ENCODE measurements around the gene CASP4. TPM values are rescaled to one million over a fixed set of nuclear protein-coding genes. Genes with fewer than 3 reads are reported as not detected.
A peak's percentile ranks its signal among the peaks of the same experiment; 100 is the strongest.

CASP4 gene
- 100 to 1,000 TPM; 102 to 111 TPM for total RNA-seq

GRCh38 chr11:104968355-104968855 lies at the start of gene CASP4:
Gene CASP4 (minus strand): TSS chr11:104968574. CDS start chr11:104968525, 49 bp downstream.
- H3K4me1 Mint-ChIP-seq (ENCODE audit: low read depth) = peaks cover 27% of the 10 kb centered on the region
- ATAC-seq = peak; percentile 83

GRCh38 chr11:105007463-105007862 lies 39.1 kb upstream of the CASP4 start:
- H3K36me3 Mint-ChIP-seq (ENCODE audit: low read depth) = no peaks in the 10 kb centered on the region
- ATAC-seq (no peak), DNase-seq (no peak)
- no peaks in the 10 kb centered on the region for H3K9me3 Mint-ChIP-seq (ENCODE audit: insufficient read depth)
- H3K27ac Mint-ChIP-seq = no peak overlapping the region
- no peaks in the 10 kb centered on the region for H3K4me1 Mint-ChIP-seq (ENCODE audit: low read depth)
- H3K27me3 Mint-ChIP-seq (ENCODE audit: low read depth) = no peaks in the 10 kb centered on the region
- no peak overlapping the region for H3K4me3 Mint-ChIP-seq
- ChIA-PET CTCF (no interaction called here), POLR2A (no interaction called here)

More at GRCh38 chr11:104968355-104968855, at the start of gene CASP4:
- no peaks in the 10 kb centered on the region for H3K27me3 Mint-ChIP-seq (ENCODE audit: low read depth)
- H3K36me3 Mint-ChIP-seq (ENCODE audit: low read depth) = peaks cover 45% of the 10 kb centered on the region
- ChIA-PET CTCF (interaction anchor here (1.1 to 1.5 kb wide), 5 partner anchors 11 to 70 kb away, joined by 3 to 5 read pairs (median 3); partner anchors contain the start of gene CASP12), POLR2A (interaction anchor here (0.8 kb wide), 1 partner anchor 10 kb away, joined by 4 read pairs; no protein-coding TSS in a partner anchor)
- peak within 1 kb of the TSS; percentile 94 for H3K27ac Mint-ChIP-seq
- H3K9me3 Mint-ChIP-seq (ENCODE audit: insufficient read depth) = peaks cover 28% of the 10 kb centered on the region
- H3K4me3 Mint-ChIP-seq = peak within 1 kb of the TSS; percentile 92
- no peak for DNase-seq

- H3K27ac Mint-ChIP-seq = no peak overlapping the region
- no peaks in the 10 kb centered on the region for H3K27me3 Mint-ChIP-seq (ENCODE audit: low read depth)
- H3K9me3 Mint-ChIP-seq (ENCODE audit: insufficient read depth) = no peaks in the 10 kb centered on the region
- ChIA-PET CTCF (no interaction called here), POLR2A (no interaction called here)
- no peak for DNase-seq
- no peaks in the 10 kb centered on the region for H3K36me3 Mint-ChIP-seq (ENCODE audit: low read depth)
- no peak overlapping the region for H3K4me3 Mint-ChIP-seq
- H3K4me1 Mint-ChIP-seq (ENCODE audit: low read depth) = peaks cover 4% of the 10 kb centered on the region
- ATAC-seq = no peak
Observed at GRCh38 chr11:105005451-105005845, 37.1 kb upstream of the CASP4 start.

GRCh38 chr11:105004021-105004420 lies 35.6 kb upstream of the CASP4 start:
- peaks cover 4% of the 10 kb centered on the region for H3K4me1 Mint-ChIP-seq (ENCODE audit: low read depth)
- H3K4me3 Mint-ChIP-seq = no peak overlapping the region
- DNase-seq (no peak), ATAC-seq (no peak)
- no peaks in the 10 kb centered on the region for H3K9me3 Mint-ChIP-seq (ENCODE audit: insufficient read depth)
- POLR2A ChIA-PET = no interaction called here
- no peak overlapping the region for H3K27ac Mint-ChIP-seq
- CTCF ChIA-PET = no interaction called here
- no peaks in the 10 kb centered on the region for H3K36me3 Mint-ChIP-seq (ENCODE audit: low read depth)
- no peaks in the 10 kb centered on the region for H3K27me3 Mint-ChIP-seq (ENCODE audit: low read depth)

GRCh38 chr11:105003151-105003550 lies 34.8 kb upstream of the CASP4 start:
- no peaks in the 10 kb centered on the region for H3K36me3 Mint-ChIP-seq (ENCODE audit: low read depth)
- CTCF ChIA-PET = no interaction called here
- ATAC-seq = no peak
- H3K4me3 Mint-ChIP-seq = no peak overlapping the region
- H3K4me1 Mint-ChIP-seq (ENCODE audit: low read depth) = peaks cover 4% of the 10 kb centered on the region
- no peaks in the 10 kb centered on the region for H3K9me3 Mint-ChIP-seq (ENCODE audit: insufficient read depth)
- H3K27me3 Mint-ChIP-seq (ENCODE audit: low read depth) = no peaks in the 10 kb centered on the region
- no peak overlapping the region for H3K27ac Mint-ChIP-seq
- DNase-seq = no peak
- POLR2A ChIA-PET = no interaction called here

GRCh38 chr11:105000797-105001196 lies 32.4 kb upstream of the CASP4 start:
- ATAC-seq (peak; percentile 61), DNase-seq (peak; percentile 58)
- no peaks in the 10 kb centered on the region for H3K27me3 Mint-ChIP-seq (ENCODE audit: low read depth)
- no peaks in the 10 kb centered on the region for H3K36me3 Mint-ChIP-seq (ENCODE audit: low read depth)
- no peak overlapping the region for H3K4me3 Mint-ChIP-seq
- peaks cover 4% of the 10 kb centered on the region for H3K4me1 Mint-ChIP-seq (ENCODE audit: low read depth)
- no peaks in the 10 kb centered on the region for H3K9me3 Mint-ChIP-seq (ENCODE audit: insufficient read depth)
- ChIA-PET CTCF (interaction anchor here (0.6 to 1.8 kb wide), 8 partner anchors 11 to 177 kb away, joined by 3 to 8 read pairs (median 5); no protein-coding TSS in a partner anchor), POLR2A (no interaction called here)
- no peak overlapping the region for H3K27ac Mint-ChIP-seq

GRCh38 chr11:105000167-105000566 lies 31.8 kb upstream of the CASP4 start:
- Mint-ChIP-seq H3K36me3 (ENCODE audit: low read depth) (no peaks in the 10 kb centered on the region), H3K4me3 (no peak overlapping the region), H3K4me1 (ENCODE audit: low read depth) (peaks cover 4% of the 10 kb centered on the region), H3K27ac (no peak overlapping the region), H3K27me3 (ENCODE audit: low read depth) (no peaks in the 10 kb centered on the region), H3K9me3 (ENCODE audit: insufficient read depth) (no peaks in the 10 kb centered on the region)
- POLR2A ChIA-PET = no interaction called here
- CTCF ChIA-PET = interaction anchor here (0.6 to 1.8 kb wide), 7 partner anchors 11 to 177 kb away, joined by 3 to 8 read pairs (median 6); no protein-coding TSS in a partner anchor
- no peak for ATAC-seq
- DNase-seq = no peak

- CTCF ChIA-PET = no interaction called here
- Mint-ChIP-seq H3K4me3 (no peak overlapping the region), H3K4me1 (ENCODE audit: low read depth) (peaks cover 8% of the 10 kb centered on the region), H3K36me3 (ENCODE audit: low read depth) (no peaks in the 10 kb centered on the region), H3K9me3 (ENCODE audit: insufficient read depth) (no peaks in the 10 kb centered on the region), H3K27me3 (ENCODE audit: low read depth) (no peaks in the 10 kb centered on the region), H3K27ac (no peak overlapping the region)
- no peak for DNase-seq
- no peak for ATAC-seq
- POLR2A ChIA-PET = interaction anchor here (0.6 kb wide), 1 partner anchor 114 kb away, joined by 3 read pairs; no protein-coding TSS in a partner anchor
Observed at GRCh38 chr11:104999721-105000120, 31.3 kb upstream of the CASP4 start.

- no peak overlapping the region for H3K4me3 Mint-ChIP-seq
- peaks cover 15% of the 10 kb centered on the region for H3K4me1 Mint-ChIP-seq (ENCODE audit: low read depth)
- H3K27me3 Mint-ChIP-seq (ENCODE audit: low read depth) = no peaks in the 10 kb centered on the region
- ATAC-seq = no peak
- POLR2A ChIA-PET = no interaction called here
- no peak for DNase-seq
- CTCF ChIA-PET = no interaction called here
- no peaks in the 10 kb centered on the region for H3K36me3 Mint-ChIP-seq (ENCODE audit: low read depth)
- peaks cover 3% of the 10 kb centered on the region for H3K9me3 Mint-ChIP-seq (ENCODE audit: insufficient read depth)
- no peak overlapping the region for H3K27ac Mint-ChIP-seq
Observed at GRCh38 chr11:104997288-104997687, 28.9 kb upstream of the CASP4 start.

GRCh38 chr11:104995001-104995408 lies 26.6 kb upstream of the CASP4 start:
- ChIA-PET POLR2A (no interaction called here), CTCF (no interaction called here)
- H3K36me3 Mint-ChIP-seq (ENCODE audit: low read depth) = no peaks in the 10 kb centered on the region
- ATAC-seq = no peak
- peaks cover 3% of the 10 kb centered on the region for H3K9me3 Mint-ChIP-seq (ENCODE audit: insufficient read depth)
- no peaks in the 10 kb centered on the region for H3K27me3 Mint-ChIP-seq (ENCODE audit: low read depth)
- H3K4me3 Mint-ChIP-seq = no peak overlapping the region
- DNase-seq = no peak
- peaks cover 11% of the 10 kb centered on the region for H3K4me1 Mint-ChIP-seq (ENCODE audit: low read depth)
- H3K27ac Mint-ChIP-seq = no peak overlapping the region

GRCh38 chr11:104992781-104993180 lies 24.4 kb upstream of the CASP4 start:
- no peak for ATAC-seq

GRCh38 chr11:104991994-104992393 lies 23.6 kb upstream of the CASP4 start:
- Mint-ChIP-seq H3K27ac (no peak overlapping the region), H3K36me3 (ENCODE audit: low read depth) (no peaks in the 10 kb centered on the region), H3K27me3 (ENCODE audit: low read depth) (no peaks in the 10 kb centered on the region), H3K4me3 (no peak overlapping the region), H3K9me3 (ENCODE audit: insufficient read depth) (peaks cover 3% of the 10 kb centered on the region), H3K4me1 (ENCODE audit: low read depth) (peaks cover 11% of the 10 kb centered on the region)
- DNase-seq (no peak), ATAC-seq (no peak)
- ChIA-PET CTCF (no interaction called here), POLR2A (no interaction called here)

More at GRCh38 chr11:104992781-104993180, 24.4 kb upstream of the CASP4 start:
- DNase-seq = no peak
- Mint-ChIP-seq H3K27me3 (ENCODE audit: low read depth) (no peaks in the 10 kb centered on the region), H3K4me1 (ENCODE audit: low read depth) (peaks cover 11% of the 10 kb centered on the region), H3K4me3 (no peak overlapping the region), H3K36me3 (ENCODE audit: low read depth) (no peaks in the 10 kb centered on the region), H3K9me3 (ENCODE audit: insufficient read depth) (peaks cover 3% of the 10 kb centered on the region), H3K27ac (no peak overlapping the region)
- ChIA-PET CTCF (no interaction called here), POLR2A (no interaction called here)

- ChIA-PET POLR2A (no interaction called here), CTCF (interaction anchor here (1.1 kb wide), 1 partner anchor 16 kb away, joined by 3 read pairs; no protein-coding TSS in a partner anchor)
- H3K4me1 Mint-ChIP-seq (ENCODE audit: low read depth) = no peaks in the 10 kb centered on the region
- no peaks in the 10 kb centered on the region for H3K27me3 Mint-ChIP-seq (ENCODE audit: low read depth)
- no peak for DNase-seq
- no peak for ATAC-seq
- no peak overlapping the region for H3K27ac Mint-ChIP-seq
- H3K9me3 Mint-ChIP-seq (ENCODE audit: insufficient read depth) = no peaks in the 10 kb centered on the region
- no peak overlapping the region for H3K4me3 Mint-ChIP-seq
- no peaks in the 10 kb centered on the region for H3K36me3 Mint-ChIP-seq (ENCODE audit: low read depth)
Observed at GRCh38 chr11:104984808-104985207, 16.4 kb upstream of the CASP4 start.

All from activated CD8-positive, alpha-beta T cell treated with anti-CD3 and anti-CD28 coated beads, Interleukin-2, amount 10 ng/mL, durations not matched to agents 7 days and 5 days (primary cell).